ENCODE data around the gene SPAG7.

Gene SPAG7

GRCh38 chr17:4974115-4974670, 6.6 kb upstream of the SPAG7 start:
- DNase-seq: no peak

DNA sequence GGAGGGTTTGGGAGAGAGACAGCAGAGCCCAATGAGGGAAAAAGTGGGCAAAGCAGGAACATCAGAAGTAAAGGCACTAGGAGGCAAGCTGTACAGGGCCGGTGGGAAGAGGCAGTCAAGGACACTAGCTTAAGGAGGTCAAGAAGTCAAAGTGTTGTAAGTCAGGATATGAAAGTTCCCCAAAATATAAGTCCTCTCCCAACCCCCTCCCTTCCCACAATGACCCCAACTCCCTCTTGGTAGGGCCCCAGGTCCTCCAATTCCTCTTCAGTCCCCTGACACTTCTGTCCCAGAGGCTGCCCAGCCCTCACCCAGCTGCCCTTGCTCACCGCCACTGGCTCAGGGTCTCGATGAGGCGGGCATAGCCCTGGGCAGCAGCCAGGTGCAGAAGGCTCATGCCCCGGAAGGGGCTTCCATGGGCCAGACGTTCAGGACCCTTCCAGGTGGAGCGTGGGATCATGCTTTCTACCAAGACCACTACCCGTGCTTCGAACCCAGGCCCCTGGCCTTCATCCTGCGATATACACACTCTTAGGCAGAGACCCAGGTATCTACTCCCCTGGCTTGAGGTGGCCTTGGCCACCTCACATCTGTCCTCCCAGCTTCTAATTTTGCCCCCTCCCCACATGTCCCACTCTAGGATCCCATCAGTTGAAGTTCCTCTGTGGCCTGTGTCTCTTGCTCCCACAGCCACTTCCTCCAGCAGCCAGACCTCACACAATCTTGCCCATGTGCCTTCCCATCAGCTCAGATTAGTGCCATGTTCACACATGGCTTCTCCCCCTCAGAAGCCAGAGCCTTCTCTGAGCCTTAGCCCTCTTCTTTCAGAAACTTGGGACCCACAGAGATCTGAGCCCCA, 5.9 kb upstream of the SPAG7 start:
- DNase-seq: no peak

GRCh38 chr17:4972752-4973151, 5.1 kb upstream of the SPAG7 start:
- DNase-seq: no peak

- DNase-seq: no peak
Measured at GRCh38 chr17:4972322-4972721, 4.7 kb upstream of the SPAG7 start.

- no peak for DNase-seq
Measured at GRCh38 chr17:4971826-4972225, 4.2 kb upstream of the SPAG7 start.

GRCh38 chr17:4970273-4970672, 2.7 kb upstream of the SPAG7 start:
- DNase-seq: no peak

DNA sequence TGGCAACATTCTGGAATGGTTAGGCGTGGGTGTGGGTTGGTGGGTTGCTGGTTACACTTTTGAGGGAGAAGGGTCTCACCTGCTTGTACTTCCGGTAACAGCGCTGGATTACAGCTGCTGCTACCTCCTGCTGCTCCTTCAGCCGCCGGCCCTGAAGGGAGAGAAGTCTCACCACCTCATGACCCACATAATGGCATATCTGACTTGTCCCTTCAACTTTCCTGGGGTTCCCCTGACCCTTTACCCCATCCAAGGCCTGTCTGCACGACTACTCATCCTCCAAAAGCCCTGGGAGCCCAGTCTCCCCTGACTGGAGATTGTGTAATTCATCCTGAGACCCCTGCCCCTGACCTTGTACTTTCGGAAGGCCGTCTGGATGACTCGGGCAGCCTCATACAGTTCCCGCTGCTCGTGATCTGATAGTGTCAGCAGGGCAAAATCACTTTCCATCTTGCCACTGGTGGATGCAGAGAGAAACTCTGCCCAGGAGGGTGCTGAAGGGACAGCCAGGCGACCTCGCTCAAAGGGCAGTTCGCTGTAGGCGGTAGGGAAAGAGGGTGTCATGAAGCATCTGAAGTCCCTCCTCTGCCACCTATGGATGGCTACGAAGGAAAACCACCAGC, 2.0 kb upstream of the SPAG7 start:
- no peak for DNase-seq

DNA sequence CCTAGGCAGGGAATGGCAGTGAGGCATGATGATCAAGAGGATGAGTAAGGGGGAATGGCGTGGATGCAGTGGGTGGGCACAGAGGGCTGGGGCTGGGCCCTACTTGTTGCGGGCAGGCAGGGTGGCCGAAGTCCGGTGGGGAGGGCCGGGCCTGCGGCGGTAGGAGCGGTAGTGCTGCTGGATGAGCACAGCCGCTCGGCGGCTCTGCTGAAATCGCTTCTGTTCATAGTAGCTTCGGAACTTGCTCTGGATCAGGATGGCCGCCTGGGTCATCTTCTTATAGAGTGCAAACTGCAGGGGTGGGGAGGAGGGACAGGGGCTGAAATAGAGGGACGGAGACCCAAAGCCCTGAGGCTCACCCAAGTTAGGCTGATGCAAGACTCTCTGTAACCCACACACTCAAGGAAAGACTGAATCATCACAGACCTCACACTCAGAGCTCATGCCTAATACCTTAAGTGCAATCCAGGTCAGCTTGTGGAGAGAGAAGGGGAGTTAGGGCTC, 1.5 kb upstream of the SPAG7 start:
- DNase-seq: no peak

GRCh38 chr17:4968486-4969046, 949 bp upstream of the SPAG7 start:
- no peak for DNase-seq

DNA sequence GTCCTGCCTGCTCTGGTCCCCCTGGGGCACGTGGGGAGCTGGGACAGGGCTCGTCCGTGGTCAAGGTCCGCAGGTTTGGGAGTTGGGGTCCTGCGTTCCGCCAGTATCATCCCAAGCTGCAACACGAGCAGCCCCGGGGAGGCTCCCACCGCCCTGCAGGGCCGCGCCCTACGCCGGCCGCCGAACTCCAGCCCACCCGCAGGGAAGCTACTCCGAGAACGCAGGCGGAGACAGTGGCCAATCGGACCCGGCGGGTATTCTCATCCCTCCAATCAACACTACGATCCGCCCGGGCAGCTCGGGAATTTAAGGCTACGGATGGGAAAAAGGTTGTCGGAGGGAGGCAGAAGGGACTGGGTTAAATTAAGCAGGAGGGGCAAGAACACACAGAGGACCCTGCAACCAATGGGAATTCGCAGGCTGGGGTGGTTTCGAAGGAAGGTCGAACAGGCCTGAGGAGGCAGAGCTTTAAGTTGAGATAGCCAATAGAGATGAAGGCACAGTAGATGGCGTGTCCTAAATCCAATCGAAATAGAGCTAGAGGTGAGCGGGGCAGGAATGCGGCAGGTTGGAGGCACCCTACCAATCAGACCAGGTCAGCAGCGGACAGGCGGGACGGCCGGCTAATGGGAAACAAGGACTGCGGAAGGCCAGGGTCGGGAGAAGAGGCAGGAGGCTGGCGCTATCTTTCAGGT, 626 bp downstream of the SPAG7 start:
- peak; percentile 96 for DNase-seq

DNA sequence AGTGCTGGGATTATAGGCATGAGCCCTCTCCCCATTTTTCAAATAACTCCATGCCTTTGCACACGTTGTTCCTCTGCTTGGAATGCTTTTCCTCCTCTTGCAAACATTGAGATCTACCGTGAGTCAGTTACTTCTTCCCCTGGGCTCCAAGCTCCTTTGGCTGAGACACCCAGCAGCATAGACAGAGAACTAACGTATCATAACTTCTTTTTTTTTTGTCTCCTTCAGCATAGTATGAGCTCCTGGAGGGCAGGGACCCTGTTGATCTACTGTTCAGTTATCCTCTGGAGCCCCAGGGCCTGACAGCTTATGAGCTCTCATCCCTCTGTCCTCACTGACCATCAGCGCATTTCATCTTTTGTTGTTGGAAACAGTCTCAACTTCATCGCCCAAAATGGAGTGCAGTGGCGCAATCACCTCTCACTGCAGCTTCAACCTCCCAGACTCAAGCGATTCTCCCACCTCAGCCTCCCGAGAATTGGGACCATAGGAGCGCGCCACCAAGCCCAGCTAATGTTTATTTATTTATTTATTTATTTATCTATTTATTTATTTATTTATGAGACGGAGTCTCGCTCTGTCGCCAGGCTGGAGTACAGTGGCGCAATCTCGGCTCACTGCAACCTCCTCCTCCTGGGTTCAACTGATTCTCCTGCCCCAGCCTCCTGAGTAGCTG, 2.2 kb downstream of the SPAG7 start:
- no peak for DNase-seq

GRCh38 chr17:4960279-4960922, 7.2 kb downstream of the SPAG7 start:
- no peak for DNase-seq

DNA sequence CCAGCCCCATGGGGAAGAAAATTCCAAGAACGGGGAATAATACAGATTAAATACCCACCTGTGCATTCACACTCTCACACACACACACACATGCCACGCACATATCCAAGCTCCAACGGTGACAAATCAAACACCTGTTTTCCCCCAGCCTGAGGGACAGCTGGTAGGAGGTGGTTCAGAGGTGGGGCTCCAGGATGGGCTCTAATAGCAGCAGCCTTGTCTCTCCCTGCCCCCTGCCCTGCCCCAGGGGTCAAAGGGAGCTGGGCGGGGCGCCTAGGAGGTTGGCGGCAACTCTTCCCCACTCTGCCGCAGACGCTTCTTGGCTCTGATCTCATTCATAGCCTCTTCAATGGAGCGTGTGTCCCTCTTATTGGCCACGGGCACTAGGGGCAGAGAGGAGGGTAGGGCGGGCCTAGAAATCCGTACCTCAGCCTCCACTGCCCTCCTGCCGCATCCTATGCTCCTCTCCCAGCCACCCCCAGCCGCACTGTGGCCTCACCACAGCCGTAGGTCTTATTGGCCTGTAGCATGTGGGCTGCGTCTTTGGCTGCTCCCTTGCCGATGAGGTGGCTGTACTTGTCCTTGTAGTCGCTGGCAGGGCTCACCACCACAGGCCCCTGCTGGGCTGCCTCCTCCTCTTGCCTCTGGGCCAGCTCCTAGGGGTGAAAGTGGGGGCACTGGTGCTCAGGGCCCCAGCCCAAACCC, 8.2 kb downstream of the SPAG7 start:
- no peak for DNase-seq

- no peak for DNase-seq
Measured at GRCh38 chr17:4958102-4958501, 9.5 kb downstream of the SPAG7 start.

DNA sequence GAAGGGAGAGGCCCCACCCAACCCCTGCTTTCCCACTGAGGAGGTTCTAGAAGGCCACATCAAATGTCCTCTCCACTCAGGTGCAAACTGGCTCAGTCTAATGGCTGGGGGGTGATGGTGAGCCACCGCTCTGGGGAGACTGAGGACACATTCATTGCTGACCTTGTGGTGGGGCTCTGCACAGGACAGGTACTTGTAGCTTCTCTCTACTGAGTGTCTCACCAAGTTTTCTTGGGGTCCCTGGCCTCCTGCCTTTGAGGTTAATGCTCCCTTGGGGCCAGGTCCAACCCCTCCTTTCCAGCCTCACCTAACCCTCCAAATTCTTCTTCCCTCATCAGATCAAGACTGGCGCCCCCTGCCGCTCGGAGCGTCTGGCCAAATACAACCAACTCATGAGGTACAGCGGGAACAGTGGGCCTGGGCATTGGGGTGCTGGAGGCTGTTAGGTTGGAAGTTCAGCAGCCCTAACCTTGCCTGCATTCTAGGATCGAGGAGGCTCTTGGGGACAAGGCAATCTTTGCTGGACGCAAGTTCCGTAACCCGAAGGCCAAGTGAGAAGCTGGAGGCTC, 11.0 kb downstream of the SPAG7 start:
- DNase-seq: no peak

DNA sequence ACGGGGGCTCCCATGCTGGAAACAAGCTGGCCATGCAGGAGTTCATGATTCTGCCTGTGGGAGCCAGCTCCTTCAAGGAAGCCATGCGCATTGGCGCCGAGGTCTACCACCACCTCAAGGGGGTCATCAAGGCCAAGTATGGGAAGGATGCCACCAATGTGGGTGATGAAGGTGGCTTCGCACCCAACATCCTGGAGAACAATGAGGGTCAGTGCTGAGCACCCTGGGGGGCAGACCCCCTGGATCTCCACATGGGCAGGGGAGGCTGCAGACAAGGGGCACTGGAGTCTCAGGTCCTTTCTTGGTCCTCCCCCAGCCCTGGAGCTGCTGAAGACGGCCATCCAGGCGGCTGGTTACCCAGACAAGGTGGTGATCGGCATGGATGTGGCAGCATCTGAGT, 12.5 kb downstream of the SPAG7 start:
- DNase-seq: no peak

DNA sequence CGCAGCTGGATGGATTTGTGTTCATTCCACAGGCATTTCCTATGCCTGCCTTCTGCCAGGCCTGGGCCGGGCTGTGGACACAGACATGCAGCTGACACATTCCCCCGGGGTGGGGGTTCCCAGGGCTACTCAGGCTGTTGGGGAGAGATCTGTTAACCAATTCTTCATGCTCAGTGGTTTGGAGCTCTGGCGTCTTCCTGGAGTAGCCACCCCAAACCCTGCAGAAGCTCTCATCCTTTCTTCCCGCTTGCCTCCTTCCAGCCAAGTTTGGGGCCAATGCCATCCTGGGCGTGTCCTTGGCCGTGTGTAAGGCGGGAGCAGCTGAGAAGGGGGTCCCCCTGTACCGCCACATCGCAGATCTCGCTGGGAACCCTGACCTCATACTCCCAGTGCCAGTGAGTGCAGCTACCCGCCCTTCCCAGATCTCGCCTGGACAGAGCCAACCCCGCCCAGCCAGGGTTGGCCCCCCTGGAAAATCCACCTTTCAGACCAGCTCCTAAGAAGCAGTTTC, 14.1 kb downstream of the SPAG7 start:
- no peak for DNase-seq

GRCh38 chr17:4951486-4951885, 16.1 kb downstream of the SPAG7 start:
- no peak for DNase-seq

GRCh38 chr17:4950746-4951204, 16.8 kb downstream of the SPAG7 start, which contains the start of gene ENO3:
Gene ENO3, plus strand, starts transcription at chr17:4951119. Its CDS starts 711 bp downstream, at chr17:4951830.
- DNase-seq: no peak

DNA sequence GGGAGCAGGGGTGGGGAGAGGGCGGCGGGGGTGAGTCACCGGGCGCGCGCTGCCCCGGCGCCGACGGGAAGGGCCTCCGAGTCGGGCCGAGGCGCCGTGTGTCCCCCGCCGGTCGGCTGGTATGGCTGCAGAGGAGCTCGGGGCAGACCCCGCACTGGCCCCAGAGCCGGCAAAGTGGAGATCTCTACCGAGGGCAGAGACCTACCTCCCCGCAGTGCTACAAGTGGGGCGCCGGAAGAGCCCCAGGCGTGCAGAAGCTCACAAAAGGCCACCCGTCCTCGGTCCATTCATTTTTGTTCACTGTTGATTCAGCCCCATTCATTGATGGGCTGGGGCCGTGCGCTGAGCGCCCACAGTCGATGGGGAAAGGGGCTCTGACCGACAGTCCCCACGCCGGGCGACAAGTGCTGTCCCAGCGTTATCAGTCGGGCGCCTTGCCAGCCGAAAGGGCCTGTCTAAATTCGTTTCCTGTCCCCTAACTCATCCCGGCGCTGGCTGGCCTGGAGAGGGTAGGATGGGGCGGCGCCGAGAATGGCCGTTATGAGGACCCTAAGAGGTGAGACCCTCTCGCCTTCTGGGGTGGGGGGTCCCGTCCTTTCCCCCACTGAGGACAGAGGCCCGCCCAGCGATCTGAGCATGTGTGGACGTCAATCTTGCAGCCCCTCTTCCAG, 17.4 kb downstream of the SPAG7 start:
- no peak for DNase-seq
